NB4 (cell line): Measurements from ENCODE around the gene XRCC6.

ENCODE experiments used
- POLR2A ChIP-seq: IDR thresholded peaks from 2 replicates; pipeline ENCODE4 v1.6.1; 2011; ENCODE audit warnings: mild to moderate bottlenecking; ENCODE audit not compliant: insufficient read length; ENCODE audit errors: extremely low read depth
- TF ChIP-seq, protein P1 (sequence below): IDR thresholded peaks from one replicate; pipeline ENCODE4 v1.5.1; 2012; ENCODE audit warnings: low read depth, low read length

DNA sequence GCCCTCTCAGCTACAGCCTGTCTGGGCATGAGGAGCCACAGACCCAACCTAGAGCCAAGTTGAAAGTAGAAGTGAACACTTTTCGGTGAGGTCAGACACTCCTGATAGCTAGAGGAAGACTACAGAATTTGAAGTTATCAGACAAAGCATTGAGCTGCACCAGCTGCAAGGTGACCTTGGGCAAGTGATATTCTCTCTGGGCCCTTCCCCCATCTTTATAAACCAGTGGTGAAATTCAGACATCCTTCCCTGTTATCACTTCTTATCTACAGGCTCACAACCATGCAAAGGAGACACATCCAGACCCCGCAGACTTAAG lies 23.5 kb upstream of the XRCC6 start:
- TF ChIP-seq, protein P1, sequence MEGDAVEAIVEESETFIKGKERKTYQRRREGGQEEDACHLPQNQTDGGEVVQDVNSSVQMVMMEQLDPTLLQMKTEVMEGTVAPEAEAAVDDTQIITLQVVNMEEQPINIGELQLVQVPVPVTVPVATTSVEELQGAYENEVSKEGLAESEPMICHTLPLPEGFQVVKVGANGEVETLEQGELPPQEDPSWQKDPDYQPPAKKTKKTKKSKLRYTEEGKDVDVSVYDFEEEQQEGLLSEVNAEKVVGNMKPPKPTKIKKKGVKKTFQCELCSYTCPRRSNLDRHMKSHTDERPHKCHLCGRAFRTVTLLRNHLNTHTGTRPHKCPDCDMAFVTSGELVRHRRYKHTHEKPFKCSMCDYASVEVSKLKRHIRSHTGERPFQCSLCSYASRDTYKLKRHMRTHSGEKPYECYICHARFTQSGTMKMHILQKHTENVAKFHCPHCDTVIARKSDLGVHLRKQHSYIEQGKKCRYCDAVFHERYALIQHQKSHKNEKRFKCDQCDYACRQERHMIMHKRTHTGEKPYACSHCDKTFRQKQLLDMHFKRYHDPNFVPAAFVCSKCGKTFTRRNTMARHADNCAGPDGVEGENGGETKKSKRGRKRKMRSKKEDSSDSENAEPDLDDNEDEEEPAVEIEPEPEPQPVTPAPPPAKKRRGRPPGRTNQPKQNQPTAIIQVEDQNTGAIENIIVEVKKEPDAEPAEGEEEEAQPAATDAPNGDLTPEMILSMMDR, result no peak
- TF ChIP-seq POLR2A, result no peak
